Vagina (tissue), 2 donors: Measurements from ENCODE around the gene CACNA1H. TPM values are rescaled to one million over a fixed set of nuclear protein-coding genes. Genes with fewer than 3 reads are reported as not detected.

Source experiments
- DNase-seq, 2 donors: peaks; one replicate each; pipeline ENCODE4 v3.0.0-alpha.2; 2017; ENCODE audit errors: extremely low spot score in 2 of 2
- H3K27ac ChIP-seq: fragments of 200-600 bp; sonication (generic); one replicate; pipeline ENCODE4 v1.5.1; 2019
- H3K27me3 ChIP-seq: fragments of 200-600 bp; sonication (generic); one replicate; pipeline ENCODE4 v1.5.1; 2019
- H3K36me3 ChIP-seq, 2 donors: fragments of 200-600 bp; sonication (generic); one replicate each; pipeline ENCODE4 v1.5.1; 2017 to 2019
- H3K4me1 ChIP-seq: fragments of 200-600 bp; sonication (generic); one replicate; pipeline ENCODE4 v1.5.1; 2019
- H3K4me3 ChIP-seq, 2 donors: fragments of 200-600 bp; sonication (generic); 1 replicate in 1 of 2; 2 replicates in 1 of 2; pipeline ENCODE4 v1.5.1; 2016 to 2019
- H3K9me3 ChIP-seq: fragments of 200-600 bp; sonication (generic); one replicate; pipeline ENCODE4 v1.5.1; 2019
- POLR2A ChIP-seq, 2 donors: fragments of 450-650 bp; IDR thresholded peaks; one replicate each; pipeline ENCODE4 v1.6.1; 2017; ENCODE audit warnings: antibody characterized with exemption in 2 of 2, mild to moderate bottlenecking in 2 of 2, moderate library complexity in 2 of 2
- POLR2AphosphoS5 ChIP-seq, 2 donors: sonication (generic); formaldehyde crosslinking; IDR thresholded peaks; one replicate each; pipeline ENCODE4 v1.9.0; 2017; ENCODE audit warnings: antibody characterized with exemption in 2 of 2, mild to moderate bottlenecking in 2 of 2, low read depth in 1 of 2; ENCODE audit not compliant: insufficient read depth in 1 of 2
- intact Hi-C: fragments of 100-400 bp; cut with DNase I; formaldehyde crosslinking; loops from one replicate; pipeline ENCODE4 v1.15.1; 2023
- total RNA-seq: library from RNA; depleted of rRNA; stranded (reverse); fragments of >200 nt; gene quantifications from one replicate; pipeline ENCODE4 v1.2.3, GENCODE V29; 2016
- TF ChIP-seq, protein P1 (sequence below), 3 experiments: fragments of 450-650 bp in 2 of 3; fragments of 200-600 bp in 1 of 3; sonication (generic) in 1 of 3; IDR thresholded peaks; one replicate each; pipeline ENCODE4 v1.5.1; 2017 to 2019; ENCODE audit warnings: antibody characterized with exemption in 3 of 3, mild to moderate bottlenecking in 2 of 3, moderate library complexity in 2 of 3

Gene CACNA1H
- total RNA-seq, 1 donor from 2014 or later = 10.8 TPM

DNA sequence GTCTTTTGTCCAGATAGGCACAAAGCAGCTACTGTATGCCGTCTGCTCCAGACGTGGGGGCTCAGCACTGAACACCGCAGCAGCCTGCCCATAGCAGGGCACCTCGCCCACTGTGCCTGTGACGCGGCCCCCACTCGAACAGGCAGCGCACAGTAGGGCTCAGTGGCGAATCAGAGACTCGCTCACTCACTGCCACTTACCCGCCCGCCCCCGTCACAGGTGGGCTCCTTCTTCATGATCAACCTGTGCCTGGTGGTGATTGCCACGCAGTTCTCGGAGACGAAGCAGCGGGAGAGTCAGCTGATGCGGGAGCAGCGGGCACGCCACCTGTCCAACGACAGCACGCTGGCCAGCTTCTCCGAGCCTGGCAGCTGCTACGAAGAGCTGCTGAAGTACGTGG, 48.5 kb downstream of the CACNA1H start:
- H3K36me3 ChIP-seq = no peaks in the 10 kb centered on the region
- no peaks in the 10 kb centered on the region for H3K27me3 ChIP-seq
- no peak for DNase-seq
- H3K4me1 ChIP-seq = no peaks in the 10 kb centered on the region
- TF ChIP-seq, protein P1, sequence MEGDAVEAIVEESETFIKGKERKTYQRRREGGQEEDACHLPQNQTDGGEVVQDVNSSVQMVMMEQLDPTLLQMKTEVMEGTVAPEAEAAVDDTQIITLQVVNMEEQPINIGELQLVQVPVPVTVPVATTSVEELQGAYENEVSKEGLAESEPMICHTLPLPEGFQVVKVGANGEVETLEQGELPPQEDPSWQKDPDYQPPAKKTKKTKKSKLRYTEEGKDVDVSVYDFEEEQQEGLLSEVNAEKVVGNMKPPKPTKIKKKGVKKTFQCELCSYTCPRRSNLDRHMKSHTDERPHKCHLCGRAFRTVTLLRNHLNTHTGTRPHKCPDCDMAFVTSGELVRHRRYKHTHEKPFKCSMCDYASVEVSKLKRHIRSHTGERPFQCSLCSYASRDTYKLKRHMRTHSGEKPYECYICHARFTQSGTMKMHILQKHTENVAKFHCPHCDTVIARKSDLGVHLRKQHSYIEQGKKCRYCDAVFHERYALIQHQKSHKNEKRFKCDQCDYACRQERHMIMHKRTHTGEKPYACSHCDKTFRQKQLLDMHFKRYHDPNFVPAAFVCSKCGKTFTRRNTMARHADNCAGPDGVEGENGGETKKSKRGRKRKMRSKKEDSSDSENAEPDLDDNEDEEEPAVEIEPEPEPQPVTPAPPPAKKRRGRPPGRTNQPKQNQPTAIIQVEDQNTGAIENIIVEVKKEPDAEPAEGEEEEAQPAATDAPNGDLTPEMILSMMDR (IDR thresholded peaks at IDR 0.05) = no peak
- TF ChIP-seq POLR2A (IDR thresholded peaks at IDR 0.05) (no peak), POLR2AphosphoS5 (IDR thresholded peaks at IDR 0.05; ENCODE audit: insufficient read depth in 1 of 2, low read depth in 1 of 2) (no peak)
- H3K9me3 ChIP-seq = no peaks in the 10 kb centered on the region
- intact Hi-C loops = no loop called here
- no peak overlapping the region for H3K4me3 ChIP-seq
- H3K27ac ChIP-seq = no peak overlapping the region

DNA sequence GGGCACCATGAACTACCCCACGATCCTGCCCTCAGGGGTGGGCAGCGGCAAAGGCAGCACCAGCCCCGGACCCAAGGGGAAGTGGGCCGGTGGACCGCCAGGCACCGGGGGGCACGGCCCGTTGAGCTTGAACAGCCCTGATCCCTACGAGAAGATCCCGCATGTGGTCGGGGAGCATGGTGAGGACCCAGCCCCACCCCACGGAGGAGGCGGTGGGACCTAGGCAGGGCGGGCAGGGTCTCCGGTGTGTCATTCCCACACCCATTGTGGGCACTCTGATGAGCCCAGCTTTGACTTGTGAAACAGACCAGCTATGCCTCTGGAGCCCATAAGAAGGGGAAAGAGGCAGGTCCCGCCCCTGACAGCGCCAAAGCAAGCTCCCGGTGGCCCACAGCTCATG, 49.4 kb downstream of the CACNA1H start:
- Histone ChIP-seq H3K36me3 (no peaks in the 10 kb centered on the region), H3K27me3 (no peaks in the 10 kb centered on the region), H3K9me3 (no peaks in the 10 kb centered on the region), H3K4me1 (no peaks in the 10 kb centered on the region), H3K4me3 (no peak overlapping the region), H3K27ac (no peak overlapping the region)
- intact Hi-C loops = no loop called here
- TF ChIP-seq, protein P1 (IDR thresholded peaks at IDR 0.05) = no peak
- TF ChIP-seq POLR2AphosphoS5 (IDR thresholded peaks at IDR 0.05; ENCODE audit: insufficient read depth in 1 of 2, low read depth in 1 of 2) (no peak), POLR2A (IDR thresholded peaks at IDR 0.05) (no peak)
- DNase-seq = no peak

DNA sequence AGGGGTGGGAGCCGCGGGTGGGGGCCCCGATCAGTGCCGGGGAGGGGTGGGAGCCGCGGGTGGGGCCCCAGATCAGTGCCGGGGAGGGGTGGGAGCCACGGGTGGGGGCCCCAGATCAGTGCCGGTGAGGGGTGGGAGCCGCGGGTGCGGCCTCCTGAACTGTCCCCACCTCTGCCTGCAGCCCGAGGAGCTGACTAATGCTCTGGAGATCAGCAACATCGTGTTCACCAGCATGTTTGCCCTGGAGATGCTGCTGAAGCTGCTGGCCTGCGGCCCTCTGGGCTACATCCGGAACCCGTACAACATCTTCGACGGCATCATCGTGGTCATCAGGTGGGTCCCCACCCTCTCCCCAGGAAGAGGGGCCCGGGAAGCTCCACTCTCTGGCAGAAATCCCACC, 52.0 kb downstream of the CACNA1H start:
- intact Hi-C loops = no loop called here
- Histone ChIP-seq H3K27ac (no peak overlapping the region), H3K27me3 (no peaks in the 10 kb centered on the region), H3K9me3 (no peaks in the 10 kb centered on the region), H3K36me3 (no peaks in the 10 kb centered on the region), H3K4me3 (no peak overlapping the region), H3K4me1 (no peaks in the 10 kb centered on the region)
- DNase-seq = no peak
- TF ChIP-seq, protein P1 (IDR thresholded peaks at IDR 0.05) = no peak
- TF ChIP-seq POLR2AphosphoS5 (IDR thresholded peaks at IDR 0.05; ENCODE audit: insufficient read depth in 1 of 2, low read depth in 1 of 2) (no peak), POLR2A (IDR thresholded peaks at IDR 0.05) (no peak)

DNA sequence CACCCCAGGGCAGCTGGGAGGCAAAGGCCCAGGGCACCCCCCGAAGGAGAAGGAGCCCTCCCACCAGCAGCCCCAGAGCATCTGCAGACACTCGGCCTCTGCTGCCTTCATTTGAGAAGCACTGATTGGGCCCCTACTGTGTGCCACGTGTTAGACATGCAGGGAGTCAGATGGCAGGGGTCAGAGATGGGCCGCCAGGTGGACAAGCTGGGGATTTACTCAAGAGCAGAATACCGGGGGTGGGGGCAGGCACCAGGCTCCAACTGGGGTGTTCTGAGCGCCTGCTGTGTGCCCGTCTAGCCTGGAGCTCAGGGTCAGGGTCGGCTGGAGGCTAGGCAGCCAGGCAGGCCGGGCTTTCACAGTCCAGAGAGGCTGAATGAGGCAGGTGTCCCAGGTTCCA, 53.4 kb downstream of the CACNA1H start:
- no peak overlapping the region for H3K4me3 ChIP-seq
- TF ChIP-seq, protein P1 (IDR thresholded peaks at IDR 0.05) = no peak
- TF ChIP-seq POLR2A (IDR thresholded peaks at IDR 0.05) (no peak), POLR2AphosphoS5 (IDR thresholded peaks at IDR 0.05; ENCODE audit: insufficient read depth in 1 of 2, low read depth in 1 of 2) (no peak)
- peaks cover 0 to 3% of the 10 kb centered on the region in 2 donors for H3K36me3 ChIP-seq
- no peaks in the 10 kb centered on the region for H3K4me1 ChIP-seq
- no peaks in the 10 kb centered on the region for H3K27me3 ChIP-seq
- no peaks in the 10 kb centered on the region for H3K9me3 ChIP-seq
- H3K27ac ChIP-seq = no peak overlapping the region
- intact Hi-C loops = no loop called here
- no peak for DNase-seq

DNA sequence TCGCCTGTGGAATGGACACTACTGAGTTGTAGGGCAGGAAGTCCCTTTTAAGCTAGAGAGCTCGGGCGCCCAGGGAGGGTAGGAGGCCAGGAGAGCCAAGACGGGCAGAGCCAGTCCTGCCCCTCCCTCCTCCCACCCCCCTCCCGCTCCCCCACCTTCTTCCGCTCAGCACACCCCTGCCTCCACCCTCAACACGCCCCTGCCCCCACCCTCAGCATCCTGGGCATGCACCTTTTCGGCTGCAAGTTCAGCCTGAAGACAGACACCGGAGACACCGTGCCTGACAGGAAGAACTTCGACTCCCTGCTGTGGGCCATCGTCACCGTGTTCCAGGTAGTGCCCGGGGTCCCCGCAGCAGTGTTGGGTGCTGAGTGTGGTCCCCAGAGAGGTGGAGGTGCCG, 53.9 kb downstream of the CACNA1H start:
- TF ChIP-seq POLR2AphosphoS5 (IDR thresholded peaks at IDR 0.05; ENCODE audit: insufficient read depth in 1 of 2, low read depth in 1 of 2) (no peak), POLR2A (IDR thresholded peaks at IDR 0.05) (no peak)
- TF ChIP-seq, protein P1 (IDR thresholded peaks at IDR 0.05) = no peak
- Histone ChIP-seq H3K4me3 (no peak overlapping the region), H3K36me3 (peaks cover 0 to 3% of the 10 kb centered on the region in 2 donors), H3K27ac (no peak overlapping the region), H3K27me3 (no peaks in the 10 kb centered on the region), H3K4me1 (no peaks in the 10 kb centered on the region), H3K9me3 (no peaks in the 10 kb centered on the region)
- no peak for DNase-seq
- intact Hi-C loops = no loop called here
